ENCODE measurements around the gene DNAH14. TPM values are rescaled to one million over a fixed set of nuclear protein-coding genes. Genes with fewer than 3 reads are reported as not detected.
"Not testable (repeated sequence)": the region's sequence is repeated elsewhere in the genome, so short reads cannot be mapped to it uniquely, and the experiment has no call there.

DNAH14 gene
- polyA plus RNA-seq, 6 donors from 2014 or later: 0.12 to 0.43 TPM; not detected in 4

DNA sequence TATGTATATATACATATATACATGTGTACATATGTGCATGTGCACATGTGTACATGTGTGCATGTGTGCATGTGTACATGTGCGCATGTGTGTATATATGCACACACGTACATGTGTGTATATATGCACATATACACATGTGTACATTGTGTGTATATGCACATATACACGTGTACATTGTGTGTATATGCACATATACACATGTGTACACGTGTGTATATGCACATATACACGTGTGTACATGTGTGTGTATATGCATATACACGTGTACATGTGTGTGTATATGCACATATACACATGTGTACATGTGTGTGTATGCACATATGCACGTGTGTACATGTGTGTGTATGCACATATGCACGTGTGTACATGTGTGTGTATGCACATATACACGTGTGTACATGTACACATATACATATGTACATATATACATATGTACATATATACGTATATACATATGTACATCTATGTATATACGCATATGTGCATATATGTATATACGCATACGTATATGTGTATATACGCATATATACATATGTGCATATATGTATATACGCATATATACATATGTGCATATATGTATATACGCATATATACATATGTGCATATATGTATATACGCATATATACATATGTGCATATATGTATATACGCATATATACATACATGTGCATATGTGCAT lies 405.8 kb downstream of the DNAH14 start:
- not testable (repeated sequence) for H3K27ac Mint-ChIP-seq; H3K27me3 Mint-ChIP-seq; H3K4me1 Mint-ChIP-seq; ATAC-seq (ENCODE audit: low read depth in 2 of 2); H3K9me3 Mint-ChIP-seq; H3K4me3 Mint-ChIP-seq; DNase-seq; H3K36me3 Mint-ChIP-seq

DNA sequence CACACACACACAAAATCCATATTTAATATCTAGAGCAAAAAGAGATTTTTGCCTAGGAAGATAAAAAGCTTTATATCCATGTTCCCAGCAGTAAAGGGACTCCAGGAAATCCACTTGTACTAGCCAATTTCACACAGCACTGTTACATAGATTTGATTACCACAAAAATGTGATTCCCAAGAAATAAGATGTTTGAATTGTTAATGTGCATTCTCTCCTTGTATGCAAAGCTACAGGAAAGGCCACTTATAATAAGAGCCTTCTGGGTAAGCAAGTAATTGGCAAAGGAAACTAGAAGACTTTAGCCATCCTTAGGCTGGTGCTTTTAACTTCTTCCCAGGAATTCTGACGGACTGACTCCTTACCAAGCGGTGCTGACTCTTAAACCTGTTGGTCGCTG lies 409.1 kb downstream of the DNAH14 start:
- ATAC-seq (ENCODE audit: low read depth in 2 of 2): no peak
- Mint-ChIP-seq H3K27ac (no peak overlapping the region), H3K9me3 (no peaks in the 10 kb centered on the region), H3K27me3 (peaks cover 0 to 5% (median 0%) of the 10 kb centered on the region in 3 donors), H3K4me3 (no peak overlapping the region), H3K36me3 (no peaks in the 10 kb centered on the region), H3K4me1 (no peaks in the 10 kb centered on the region)
- DNase-seq: no peak

DNA sequence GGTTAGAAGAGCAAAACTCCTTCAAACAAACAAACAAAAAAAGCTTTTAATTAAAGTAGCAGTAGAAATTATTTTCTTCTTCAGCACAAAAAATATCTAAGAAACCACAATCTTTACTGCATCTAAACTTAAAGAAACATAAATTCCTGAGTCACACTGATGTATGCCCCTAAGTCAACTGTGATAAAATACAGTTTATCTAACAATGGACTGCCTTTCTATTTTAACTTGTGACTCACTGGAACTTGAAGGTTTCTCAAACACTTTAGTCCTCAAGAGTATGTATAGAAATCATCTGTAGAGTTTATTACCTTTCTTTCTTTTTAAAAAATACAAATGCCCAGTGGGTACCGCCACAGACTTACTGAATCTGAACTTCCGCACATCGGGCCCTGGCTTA lies 412.2 kb downstream of the DNAH14 start:
- H3K4me1 Mint-ChIP-seq: no peaks in the 10 kb centered on the region
- DNase-seq (no peak), ATAC-seq (ENCODE audit: low read depth in 2 of 2) (no peak)
- H3K9me3 Mint-ChIP-seq: no peaks in the 10 kb centered on the region
- H3K27me3 Mint-ChIP-seq: peaks cover 5 to 13% (median 8%) of the 10 kb centered on the region in 3 donors
- H3K27ac Mint-ChIP-seq: no peak overlapping the region
- no peak overlapping the region for H3K4me3 Mint-ChIP-seq
- H3K36me3 Mint-ChIP-seq: no peaks in the 10 kb centered on the region

DNA sequence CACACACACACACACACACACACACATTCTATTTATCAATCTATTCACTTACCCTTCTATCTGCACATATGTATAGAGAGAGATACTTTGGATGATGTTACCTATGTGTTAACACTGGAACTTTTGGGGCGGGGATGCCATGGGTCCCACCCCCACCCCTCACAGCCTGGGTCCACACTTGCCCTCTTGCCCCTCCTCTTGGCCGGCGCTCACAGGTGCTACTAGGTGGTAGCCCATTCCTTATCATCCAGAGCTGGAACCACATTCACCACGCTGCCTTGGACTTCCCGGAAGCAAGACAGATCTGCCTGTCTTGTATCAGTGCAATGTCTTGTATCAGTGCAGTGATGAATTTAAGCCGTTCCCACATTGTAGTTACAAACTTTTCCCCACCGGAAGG lies 413.2 kb downstream of the DNAH14 start:
- H3K27me3 Mint-ChIP-seq: peaks cover 5 to 18% (median 13%) of the 10 kb centered on the region in 3 donors
- DNase-seq: no peak
- H3K4me3 Mint-ChIP-seq: no peak overlapping the region
- peaks cover 0 to 6% of the 10 kb centered on the region in 2 donors for H3K36me3 Mint-ChIP-seq
- peaks cover 0 to 3% (median 0%) of the 10 kb centered on the region in 7 donors for H3K9me3 Mint-ChIP-seq
- H3K27ac Mint-ChIP-seq: peak overlapping the region in 1 of 6 donors; percentile 36
- H3K4me1 Mint-ChIP-seq: no peaks in the 10 kb centered on the region
- ATAC-seq (ENCODE audit: low read depth in 2 of 2): no peak

DNA sequence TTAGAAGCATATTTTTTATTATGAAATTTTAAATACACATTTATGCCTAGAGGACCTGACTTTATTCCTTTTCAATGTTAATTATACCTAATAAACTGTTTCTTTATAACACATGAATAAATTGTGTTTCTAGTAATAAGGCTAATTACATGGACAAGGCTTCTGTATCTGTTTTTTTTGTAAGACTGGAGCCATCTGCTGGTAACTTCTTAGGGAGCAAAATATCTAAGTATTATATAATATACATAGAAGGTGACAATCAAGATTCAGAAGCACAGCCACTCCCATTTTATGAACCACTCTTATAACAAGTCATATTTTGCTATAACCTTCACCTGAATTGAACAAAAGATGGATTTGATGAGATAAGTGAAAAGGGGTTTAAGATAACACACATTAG lies 414.1 kb downstream of the DNAH14 start:
- Mint-ChIP-seq H3K36me3 (peaks cover 0 to 14% of the 10 kb centered on the region in 2 donors), H3K4me3 (no peak overlapping the region), H3K27ac (no peak overlapping the region), H3K27me3 (peaks cover 5 to 26% (median 19%) of the 10 kb centered on the region in 3 donors), H3K4me1 (no peaks in the 10 kb centered on the region), H3K9me3 (peaks cover 0 to 11% (median 5%) of the 10 kb centered on the region in 7 donors)
- DNase-seq (no peak), ATAC-seq (ENCODE audit: low read depth in 2 of 2) (no peak)

DNA sequence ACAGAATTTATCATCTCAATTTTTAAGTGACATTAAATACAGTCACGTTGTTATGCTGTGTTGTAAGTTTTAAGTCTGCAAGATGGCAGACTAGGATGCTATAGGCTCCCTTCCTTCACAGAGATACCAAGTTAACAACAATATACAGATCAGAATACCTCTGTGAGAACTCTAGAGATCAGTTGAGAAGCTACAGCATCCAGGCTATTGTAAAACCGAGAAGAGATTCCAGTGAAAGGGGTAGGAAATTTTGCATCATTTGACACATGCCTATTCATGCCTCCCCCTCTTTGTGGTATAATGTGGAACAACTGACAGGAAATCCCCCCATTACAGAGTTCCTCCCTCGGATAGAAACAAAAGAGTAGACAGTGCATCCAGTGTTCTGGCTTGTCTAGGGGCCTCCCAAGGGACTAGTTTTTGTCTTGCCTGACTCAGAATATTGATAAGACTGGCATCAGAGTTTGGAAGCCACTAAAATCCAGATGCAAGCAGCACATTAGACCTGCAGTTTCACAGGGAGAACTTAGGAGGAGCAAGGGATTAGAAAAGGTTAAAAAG lies 417.7 kb downstream of the DNAH14 start:
- H3K27me3 Mint-ChIP-seq: peaks cover 5 to 26% (median 19%) of the 10 kb centered on the region in 3 donors
- no peak overlapping the region for H3K27ac Mint-ChIP-seq
- no peak overlapping the region for H3K4me3 Mint-ChIP-seq
- H3K9me3 Mint-ChIP-seq: peaks cover 0 to 11% (median 5%) of the 10 kb centered on the region in 7 donors
- no peak for ATAC-seq (ENCODE audit: low read depth in 2 of 2)
- no peak for DNase-seq
- H3K4me1 Mint-ChIP-seq: no peaks in the 10 kb centered on the region
- peaks cover 0 to 14% of the 10 kb centered on the region in 2 donors for H3K36me3 Mint-ChIP-seq

DNA sequence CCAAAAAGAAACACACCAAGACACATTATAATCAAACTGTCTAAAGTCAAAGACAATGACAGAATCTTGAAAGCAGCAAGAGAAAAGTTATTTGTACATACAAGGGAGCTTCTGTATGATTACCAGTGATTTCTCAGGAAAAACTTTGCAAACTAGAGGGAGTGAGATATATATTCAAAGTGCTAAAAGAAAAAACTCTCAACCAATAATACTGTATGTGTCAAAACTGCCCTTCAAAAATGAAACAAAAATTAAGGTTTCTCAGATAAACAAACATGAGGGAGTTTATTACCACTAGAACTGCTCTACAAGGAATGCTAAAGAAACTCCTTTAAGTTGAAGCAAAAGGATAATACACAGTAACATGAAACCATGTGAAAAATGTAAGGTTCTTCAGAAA lies 418.9 kb downstream of the DNAH14 start:
- Mint-ChIP-seq H3K4me1 (no peaks in the 10 kb centered on the region), H3K27me3 (peaks cover 0 to 26% (median 19%) of the 10 kb centered on the region in 3 donors), H3K4me3 (no peak overlapping the region), H3K36me3 (peaks cover 0 to 14% of the 10 kb centered on the region in 2 donors), H3K27ac (no peak overlapping the region), H3K9me3 (peaks cover 0 to 11% (median 5%) of the 10 kb centered on the region in 7 donors)
- ATAC-seq (ENCODE audit: low read depth in 2 of 2) (no peak), DNase-seq (no peak)

DNA sequence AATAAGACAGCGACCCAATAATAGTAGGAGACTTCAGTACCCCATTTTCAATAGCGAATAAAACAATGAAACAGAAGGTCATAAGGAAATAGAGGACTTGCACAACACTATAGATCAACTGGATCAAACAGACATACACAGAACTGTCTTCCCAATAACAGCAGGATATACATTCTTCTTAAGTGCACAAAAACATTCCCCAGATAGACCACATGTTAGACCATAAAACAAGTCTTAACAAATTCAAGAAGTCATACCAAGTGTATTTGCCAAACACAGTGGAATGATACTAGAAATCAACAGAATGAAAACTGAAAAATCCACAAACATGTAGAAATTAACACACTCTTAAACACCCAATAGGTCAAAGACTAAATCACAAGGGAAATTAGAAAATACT lies 420.4 kb downstream of the DNAH14 start:
- peaks cover 0 to 11% (median 5%) of the 10 kb centered on the region in 7 donors for H3K9me3 Mint-ChIP-seq
- peaks cover 0 to 25% (median 14%) of the 10 kb centered on the region in 3 donors for H3K27me3 Mint-ChIP-seq
- H3K4me3 Mint-ChIP-seq: no peak overlapping the region
- no peak for DNase-seq
- H3K36me3 Mint-ChIP-seq: peaks cover 0 to 14% of the 10 kb centered on the region in 2 donors
- no peaks in the 10 kb centered on the region for H3K4me1 Mint-ChIP-seq
- H3K27ac Mint-ChIP-seq: peak overlapping the region in 1 of 6 donors; percentile 30
- no peak for ATAC-seq (ENCODE audit: low read depth in 2 of 2)

DNA sequence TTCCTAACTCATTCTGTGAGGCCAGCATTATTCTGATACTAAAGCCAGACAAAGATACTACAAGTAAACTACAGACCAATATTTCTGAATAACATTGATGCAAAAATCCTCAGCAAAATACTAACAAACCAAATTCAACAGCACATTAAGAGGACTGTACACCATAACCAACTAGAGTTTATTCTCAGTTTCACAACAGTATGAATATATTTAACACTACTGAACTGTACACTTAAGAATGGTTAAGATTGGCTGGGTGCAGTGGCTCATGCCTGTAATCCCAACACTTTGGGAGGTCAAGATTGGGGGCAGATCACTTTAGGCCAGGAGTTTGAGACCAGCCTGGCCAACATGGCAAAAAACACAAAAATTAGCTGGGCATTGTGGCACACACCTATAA lies 421.4 kb downstream of the DNAH14 start:
- H3K4me1 Mint-ChIP-seq: no peaks in the 10 kb centered on the region
- no peak for DNase-seq
- peaks cover 0 to 11% (median 5%) of the 10 kb centered on the region in 7 donors for H3K9me3 Mint-ChIP-seq
- H3K27ac Mint-ChIP-seq: no peak overlapping the region
- peaks cover 0 to 14% of the 10 kb centered on the region in 2 donors for H3K36me3 Mint-ChIP-seq
- H3K4me3 Mint-ChIP-seq: no peak overlapping the region
- H3K27me3 Mint-ChIP-seq: peaks cover 0 to 18% (median 8%) of the 10 kb centered on the region in 3 donors
- ATAC-seq (ENCODE audit: low read depth in 2 of 2): no peak

DNA sequence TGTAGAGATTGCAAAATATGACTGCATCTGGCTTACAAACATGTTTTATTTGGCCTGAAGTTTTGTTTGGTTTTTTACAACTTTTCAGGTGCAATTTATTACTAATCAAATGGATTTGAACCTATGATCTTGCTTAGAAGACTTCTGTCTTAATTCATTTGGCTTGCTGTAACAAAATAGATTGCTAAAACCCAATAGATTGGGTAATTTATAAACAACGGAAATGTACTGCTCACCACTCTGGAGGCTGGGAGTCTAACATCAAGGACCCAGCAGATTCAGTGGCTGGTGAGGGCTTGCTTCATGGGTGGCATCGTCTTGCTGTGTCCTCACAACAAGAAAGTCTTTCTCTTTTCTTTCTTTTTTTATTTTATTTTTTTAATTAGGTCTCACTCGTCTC lies 425.4 kb downstream of the DNAH14 start:
- H3K9me3 Mint-ChIP-seq: no peaks in the 10 kb centered on the region
- no peak overlapping the region for H3K27ac Mint-ChIP-seq

DNA sequence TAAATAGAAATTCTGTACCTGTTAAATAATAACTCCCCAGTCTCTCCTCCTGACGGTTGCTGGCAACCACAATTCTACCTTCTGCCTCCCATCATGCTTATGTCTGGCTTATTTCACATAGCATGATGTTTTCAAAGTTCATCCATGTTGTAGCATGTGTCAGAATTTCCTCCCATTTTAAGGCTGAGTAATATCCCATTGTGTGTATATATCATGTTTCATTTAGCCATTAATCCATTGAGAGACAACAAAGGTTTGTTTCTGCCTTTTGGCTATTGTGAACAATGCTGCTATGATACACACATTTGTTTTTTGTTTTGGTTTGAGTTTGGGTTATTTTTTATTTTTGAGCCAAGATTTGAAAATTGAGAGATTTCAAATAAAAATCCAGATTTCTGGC lies 426.4 kb downstream of the DNAH14 start:
- H3K27me3 Mint-ChIP-seq: peaks cover 0 to 5% (median 0%) of the 10 kb centered on the region in 3 donors
- H3K4me3 Mint-ChIP-seq: no peak overlapping the region
- H3K4me1 Mint-ChIP-seq: peaks cover 0 to 2% (median 0%) of the 10 kb centered on the region in 3 donors
- no peak for ATAC-seq (ENCODE audit: low read depth in 2 of 2)
- H3K36me3 Mint-ChIP-seq: no peaks in the 10 kb centered on the region
- DNase-seq: no peak
- H3K9me3 Mint-ChIP-seq: no peaks in the 10 kb centered on the region
- no peak overlapping the region for H3K27ac Mint-ChIP-seq

More for the DNA sequence above, 425.4 kb downstream of the DNAH14 start:
- DNase-seq (no peak), ATAC-seq (ENCODE audit: low read depth in 2 of 2) (no peak)
- H3K27me3 Mint-ChIP-seq: peaks cover 0 to 5% (median 0%) of the 10 kb centered on the region in 3 donors
- no peak overlapping the region for H3K4me3 Mint-ChIP-seq
- H3K4me1 Mint-ChIP-seq: no peaks in the 10 kb centered on the region
- no peaks in the 10 kb centered on the region for H3K36me3 Mint-ChIP-seq

DNA sequence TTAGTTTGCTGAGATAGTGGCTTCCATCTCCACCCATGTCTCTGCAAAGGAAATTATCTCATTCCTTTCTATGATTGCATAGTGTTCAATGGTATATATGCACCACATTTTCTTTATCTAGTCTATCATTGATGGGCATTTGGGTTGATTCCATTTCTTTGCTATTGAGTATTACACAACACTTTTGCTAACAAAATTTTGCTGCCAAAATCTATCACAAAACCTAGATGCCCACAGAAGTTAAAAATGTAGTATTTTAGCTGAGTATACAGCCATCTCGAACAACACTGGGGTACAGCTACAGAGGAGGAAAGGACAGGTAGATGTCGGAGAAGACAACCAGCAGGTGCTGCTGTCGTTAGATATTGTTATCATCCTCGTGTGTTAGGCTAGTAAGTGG lies 430.6 kb downstream of the DNAH14 start:
- no peak for DNase-seq
- no peak for ATAC-seq (ENCODE audit: low read depth in 2 of 2)
- Mint-ChIP-seq H3K4me3 (no peak overlapping the region), H3K4me1 (peaks cover 0 to 2% (median 0%) of the 10 kb centered on the region in 3 donors), H3K27ac (no peak overlapping the region), H3K36me3 (no peaks in the 10 kb centered on the region), H3K27me3 (peaks cover 0 to 5% (median 0%) of the 10 kb centered on the region in 3 donors), H3K9me3 (no peaks in the 10 kb centered on the region)

DNA sequence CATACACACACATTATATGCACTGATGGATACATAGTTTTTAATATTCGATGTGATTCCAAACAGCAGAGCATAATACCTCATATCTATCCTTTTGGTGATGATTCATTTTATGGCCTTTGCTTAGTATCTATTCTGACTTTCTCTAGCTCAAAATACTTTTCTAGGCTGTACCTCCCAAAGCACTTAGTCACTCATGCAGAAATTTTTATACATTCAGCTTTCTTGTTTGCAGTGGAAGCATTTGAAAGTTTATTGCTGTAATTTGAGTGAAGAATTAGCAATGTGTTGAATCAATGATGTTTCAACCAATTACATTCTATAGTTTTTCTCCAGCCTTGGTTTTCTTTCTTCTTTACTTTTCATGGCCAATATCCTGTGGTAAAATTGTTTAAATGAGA lies 431.7 kb downstream of the DNAH14 start:
- H3K27ac Mint-ChIP-seq: no peak overlapping the region
- no peak for DNase-seq
- H3K4me3 Mint-ChIP-seq: no peak overlapping the region
- peaks cover 0 to 2% (median 0%) of the 10 kb centered on the region in 3 donors for H3K4me1 Mint-ChIP-seq
- H3K9me3 Mint-ChIP-seq: no peaks in the 10 kb centered on the region
- ATAC-seq (ENCODE audit: low read depth in 2 of 2): no peak
- no peaks in the 10 kb centered on the region for H3K36me3 Mint-ChIP-seq
- peaks cover 0 to 5% (median 0%) of the 10 kb centered on the region in 3 donors for H3K27me3 Mint-ChIP-seq

DNA sequence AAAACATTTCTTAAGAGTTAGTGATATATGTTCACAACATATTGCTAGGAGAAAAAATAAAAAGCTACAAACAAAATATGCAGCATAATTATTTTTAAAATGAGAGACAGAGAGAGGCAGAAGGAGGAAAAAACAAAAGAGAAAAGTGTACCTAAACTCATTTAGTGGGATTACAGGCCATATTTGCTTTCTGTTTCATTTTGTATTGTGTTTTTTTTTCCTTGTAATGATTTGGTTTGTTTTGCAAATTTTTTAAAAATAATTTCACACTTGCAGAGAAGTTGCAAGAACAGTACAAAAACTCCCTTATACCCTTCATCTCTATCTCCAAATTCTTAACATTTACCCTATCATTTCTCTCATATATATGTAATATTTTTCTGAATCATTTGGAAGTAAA lies 433.3 kb downstream of the DNAH14 start:
- DNase-seq: no peak
- Mint-ChIP-seq H3K36me3 (no peaks in the 10 kb centered on the region), H3K9me3 (no peaks in the 10 kb centered on the region), H3K4me3 (no peak overlapping the region), H3K27ac (no peak overlapping the region), H3K4me1 (peaks cover 0 to 2% (median 0%) of the 10 kb centered on the region in 3 donors), H3K27me3 (peaks cover 0 to 5% (median 0%) of the 10 kb centered on the region in 3 donors)
- ATAC-seq (ENCODE audit: low read depth in 2 of 2): no peak

Measured in naive B cell (primary cell).